NCI-H460 (cell line): ENCODE data around the gene TNNT1. TPM values are rescaled to one million over a fixed set of nuclear protein-coding genes. Genes with fewer than 3 reads are reported as not detected.

Experiments used
- DNase-seq: peaks from one replicate; pipeline ENCODE4 v3.0.0-alpha.2; 2016; ENCODE audit warnings: low read depth; ENCODE audit errors: extremely low read depth
- total RNA-seq: library from RNA; depleted of rRNA; stranded (reverse); fragments of >200 nt; shearing (Covaris generic); gene quantifications from 2 replicates; pipeline ENCODE4 v1.2.3, GENCODE V29; 2014

Gene TNNT1
- total RNA-seq, 1 experiment from 2014 or later: 18.6 TPM

DNA sequence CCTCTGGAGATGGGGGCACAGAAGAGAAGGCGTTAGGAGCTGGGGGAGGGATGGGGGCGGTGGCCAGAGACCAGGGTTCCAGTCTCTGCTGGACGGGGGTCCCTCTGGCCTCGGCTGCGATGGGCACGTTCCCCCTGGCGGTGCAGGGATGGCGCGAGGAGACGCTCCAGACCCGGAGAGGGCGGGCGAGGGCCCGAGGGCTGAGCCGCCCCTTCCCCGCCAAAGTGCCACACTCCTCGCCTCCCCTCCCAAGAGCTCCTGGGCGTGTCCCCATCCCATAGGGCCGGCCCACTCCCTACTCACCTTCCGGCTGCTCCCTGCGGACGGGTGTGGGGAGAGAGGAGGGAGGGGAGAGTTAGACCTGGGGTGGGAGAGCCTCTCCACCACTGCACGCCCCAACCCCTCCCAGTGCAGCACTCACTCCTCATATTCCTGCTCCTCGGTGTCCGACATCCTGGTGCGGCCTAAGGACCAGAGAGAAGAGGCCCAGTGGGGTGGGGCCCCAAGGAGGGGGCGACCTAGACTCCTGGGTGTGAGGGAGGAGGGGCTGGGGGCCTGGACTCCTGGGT is 2.2 kb downstream of the TNNT1 start:
- no peak for DNase-seq

DNA sequence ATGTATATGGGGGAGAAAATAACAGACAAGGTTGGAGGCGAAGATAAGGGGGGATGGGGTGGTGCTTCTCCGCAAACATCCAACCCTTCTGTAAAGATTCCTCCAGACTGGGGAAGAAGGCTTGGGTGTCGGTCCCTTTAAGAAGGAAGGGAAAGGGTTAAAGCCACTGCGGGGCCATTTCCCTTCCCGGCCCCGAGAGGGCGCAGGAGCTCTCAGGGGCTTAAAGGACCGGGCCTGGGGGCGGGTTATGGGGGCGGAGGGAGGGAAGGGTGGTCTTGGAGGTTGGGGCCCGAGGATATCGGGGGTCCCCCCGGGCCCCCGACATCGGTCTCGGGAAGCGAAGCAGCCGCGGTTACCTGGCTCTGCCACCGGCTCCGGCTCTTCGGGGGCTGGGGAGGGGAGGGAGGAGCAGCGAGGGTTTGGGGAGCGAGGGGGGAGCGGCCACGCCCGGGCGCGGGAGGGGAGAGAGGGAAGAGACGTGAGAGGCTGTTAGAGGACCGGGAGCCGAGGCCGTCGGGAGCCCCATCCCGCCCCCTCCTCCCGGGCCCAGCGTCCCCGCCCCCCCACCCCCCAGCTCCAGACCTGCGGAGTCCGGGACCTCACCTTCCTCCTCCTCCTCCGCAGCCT is 2.8 kb downstream of the TNNT1 start:
- DNase-seq: no peak

- DNase-seq: no peak
Measured at GRCh38 chr19:55145232-55145631, 3.8 kb downstream of the TNNT1 start.

DNA sequence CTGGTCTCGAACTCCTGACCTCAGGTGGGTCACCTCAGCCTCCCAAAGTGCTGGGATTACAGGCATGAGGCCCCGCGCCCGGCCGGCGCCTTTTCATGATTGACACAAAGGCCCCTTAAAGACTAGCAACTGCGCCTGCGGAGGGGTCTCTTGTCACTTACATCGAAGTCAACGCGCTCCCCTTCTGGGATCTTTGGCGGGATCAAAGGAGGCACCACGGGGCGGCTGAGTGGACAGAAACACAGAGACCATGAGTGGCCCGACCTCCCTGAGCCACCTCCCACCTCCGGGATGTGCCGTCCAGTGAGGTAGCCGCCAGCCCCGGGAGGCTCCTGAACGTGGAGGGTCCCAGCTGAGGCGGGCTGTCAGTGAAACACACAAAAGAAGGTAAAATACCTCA is 7.3 kb downstream of the TNNT1 start:
- DNase-seq: no peak

GRCh38 chr19:55137915-55138314 is 11.1 kb downstream of the TNNT1 start:
- no peak for DNase-seq

GRCh38 chr19:55136399-55137102 is 12.5 kb downstream of the TNNT1 start:
- no peak for DNase-seq

DNA sequence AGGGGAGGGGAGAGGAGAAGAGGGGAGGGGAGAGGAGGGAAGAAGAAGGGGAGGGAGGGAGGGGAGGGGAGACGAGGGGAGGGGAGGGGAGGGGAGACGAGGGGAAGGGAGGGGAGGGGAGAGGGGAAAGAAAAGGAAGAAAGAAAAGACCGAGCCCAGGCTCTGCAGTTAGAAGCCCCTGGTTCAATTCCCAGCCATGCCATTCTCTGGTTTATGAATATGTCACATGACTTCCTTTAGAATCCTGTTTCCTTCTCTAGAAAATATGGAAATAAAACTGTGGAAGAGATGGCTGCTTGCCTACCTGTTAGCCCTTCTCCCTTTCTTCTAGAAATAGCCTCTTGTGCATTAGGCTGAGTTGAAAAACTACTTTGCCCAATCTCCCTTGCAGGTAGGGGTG is 14.3 kb downstream of the TNNT1 start:
- DNase-seq: no peak

GRCh38 chr19:55133639-55134444 is 15.2 kb downstream of the TNNT1 start:
- no peak for DNase-seq

DNA sequence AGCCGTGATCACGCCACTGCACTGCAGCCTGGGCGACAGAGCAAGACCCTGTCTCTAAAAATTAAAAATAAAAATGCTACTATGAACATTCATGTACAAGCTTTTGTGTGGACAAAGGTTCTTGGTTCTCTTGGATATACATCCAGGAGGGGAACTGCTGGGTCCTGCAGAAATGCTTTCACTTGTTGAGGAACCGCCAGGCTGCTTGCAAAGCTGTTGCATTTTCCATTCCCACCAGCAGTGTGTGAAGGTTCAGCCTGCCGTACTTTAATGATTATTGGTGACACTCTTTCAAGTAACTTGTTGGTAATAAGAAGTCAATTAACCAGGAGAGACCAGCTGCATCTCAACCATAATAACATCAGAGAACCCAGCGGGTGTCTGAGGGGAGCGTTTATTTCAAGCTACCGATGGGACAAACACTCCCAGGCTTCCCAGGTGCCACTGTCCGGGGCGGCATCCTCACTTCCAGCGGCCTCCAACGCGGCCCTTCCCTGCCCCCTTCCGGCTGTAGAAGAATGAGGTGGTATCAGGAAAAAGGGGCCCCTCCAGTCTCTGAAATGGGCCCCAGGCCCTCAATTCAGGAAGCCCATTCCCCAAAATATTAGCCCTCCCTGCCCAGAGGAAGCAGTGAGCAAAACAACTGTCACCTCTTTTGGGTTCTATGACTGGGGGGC is 16.4 kb downstream of the TNNT1 start:
- DNase-seq: no peak

- DNase-seq: no peak
Measured at GRCh38 chr19:55131421-55131820, 17.6 kb downstream of the TNNT1 start.

DNA sequence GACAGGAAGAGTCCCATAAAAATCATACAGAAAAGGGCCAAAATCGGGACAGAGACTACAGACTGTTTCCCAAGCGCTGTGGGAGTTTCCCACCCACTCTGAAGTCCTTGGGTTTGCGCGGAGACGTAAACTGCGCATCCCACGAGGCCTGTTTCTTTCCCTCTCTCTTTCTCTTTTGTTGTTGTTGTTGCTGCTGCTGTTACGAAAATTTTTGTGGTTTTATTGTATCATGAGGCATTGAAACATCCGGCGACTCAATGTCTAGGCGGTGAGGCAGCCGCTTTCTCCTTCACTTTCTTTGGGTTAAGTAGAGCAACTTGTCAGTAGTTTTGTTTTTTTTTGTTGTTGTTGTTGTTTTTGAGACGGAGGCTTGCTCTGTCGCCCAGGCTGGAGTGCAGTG is 30.0 kb downstream of the TNNT1 start:
- no peak for DNase-seq

GRCh38 chr19:55118401-55118991 is 30.5 kb downstream of the TNNT1 start:
- DNase-seq: no peak

DNA sequence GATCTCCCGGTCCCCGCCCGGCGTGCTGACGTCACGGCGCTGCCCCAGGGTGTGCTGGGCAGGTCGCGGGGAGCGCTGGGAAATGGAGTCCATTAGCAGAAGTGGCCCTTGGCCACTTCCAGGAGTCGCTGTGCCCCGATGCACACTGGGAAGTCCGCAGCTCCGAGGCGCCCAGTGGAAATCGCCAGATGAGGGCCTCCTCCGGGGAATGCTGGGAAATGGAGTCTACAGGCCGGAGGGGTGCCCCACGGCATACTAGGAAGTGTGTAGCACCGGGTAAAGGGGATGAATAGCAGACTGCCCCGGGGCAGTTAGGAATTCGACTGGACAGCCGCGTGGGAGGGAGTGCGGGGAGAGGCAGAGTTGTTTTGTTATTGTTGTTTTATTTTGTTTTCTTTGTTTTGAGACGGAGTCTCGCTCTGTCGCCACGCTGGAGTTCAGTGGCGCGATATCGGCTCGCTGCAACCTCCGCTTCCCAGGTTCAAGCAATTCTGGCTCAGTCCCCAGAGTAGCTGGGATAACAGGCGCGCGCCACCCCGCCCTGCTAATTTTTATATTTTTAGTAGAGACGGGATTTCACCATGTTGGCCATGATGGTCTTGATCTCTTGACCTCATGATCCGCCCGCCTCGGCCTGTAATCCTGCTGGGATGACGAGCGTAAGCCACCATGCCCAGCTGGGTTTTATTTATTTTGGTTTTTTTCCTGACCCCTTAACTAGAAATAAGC is 31.2 kb downstream of the TNNT1 start:
- peak; percentile 97 for DNase-seq

- no peak for DNase-seq
Measured at GRCh38 chr19:55116859-55117662, 31.9 kb downstream of the TNNT1 start, which contains the start of gene PPP1R12C. Gene PPP1R12C (minus strand): TSS chr19:55117637. CDS start chr19:55117543, 94 bp downstream.

DNA sequence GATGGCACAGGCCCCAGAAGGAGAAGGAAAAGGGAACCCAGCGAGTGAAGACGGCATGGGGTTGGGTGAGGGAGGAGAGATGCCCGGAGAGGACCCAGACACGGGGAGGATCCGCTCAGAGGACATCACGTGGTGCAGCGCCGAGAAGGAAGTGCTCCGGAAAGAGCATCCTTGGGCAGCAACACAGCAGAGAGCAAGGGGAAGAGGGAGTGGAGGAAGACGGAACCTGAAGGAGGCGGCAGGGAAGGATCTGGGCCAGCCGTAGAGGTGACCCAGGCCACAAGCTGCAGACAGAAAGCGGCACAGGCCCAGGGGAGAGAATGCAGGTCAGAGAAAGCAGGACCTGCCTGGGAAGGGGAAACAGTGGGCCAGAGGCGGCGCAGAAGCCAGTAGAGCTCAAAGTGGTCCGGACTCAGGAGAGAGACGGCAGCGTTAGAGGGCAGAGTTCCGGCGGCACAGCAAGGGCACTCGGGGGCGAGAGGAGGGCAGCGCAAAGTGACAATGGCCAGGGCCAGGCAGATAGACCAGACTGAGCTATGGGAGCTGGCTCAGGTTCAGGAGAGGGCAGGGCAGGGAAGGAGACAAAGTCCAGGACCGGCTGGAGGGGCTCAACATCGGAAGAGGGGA is 32.7 kb downstream of the TNNT1 start:
- DNase-seq: no peak

DNA sequence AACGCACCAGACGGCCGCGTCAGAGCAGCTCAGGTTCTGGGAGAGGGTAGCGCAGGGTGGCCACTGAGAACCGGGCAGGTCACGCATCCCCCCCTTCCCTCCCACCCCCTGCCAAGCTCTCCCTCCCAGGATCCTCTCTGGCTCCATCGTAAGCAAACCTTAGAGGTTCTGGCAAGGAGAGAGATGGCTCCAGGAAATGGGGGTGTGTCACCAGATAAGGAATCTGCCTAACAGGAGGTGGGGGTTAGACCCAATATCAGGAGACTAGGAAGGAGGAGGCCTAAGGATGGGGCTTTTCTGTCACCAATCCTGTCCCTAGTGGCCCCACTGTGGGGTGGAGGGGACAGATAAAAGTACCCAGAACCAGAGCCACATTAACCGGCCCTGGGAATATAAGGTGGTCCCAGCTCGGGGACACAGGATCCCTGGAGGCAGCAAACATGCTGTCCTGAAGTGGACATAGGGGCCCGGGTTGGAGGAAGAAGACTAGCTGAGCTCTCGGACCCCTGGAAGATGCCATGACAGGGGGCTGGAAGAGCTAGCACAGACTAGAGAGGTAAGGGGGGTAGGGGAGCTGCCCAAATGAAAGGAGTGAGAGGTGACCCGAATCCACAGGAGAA is 33.5 kb downstream of the TNNT1 start:
- no peak for DNase-seq

GRCh38 chr19:55114566-55115145 is 34.4 kb downstream of the TNNT1 start:
- DNase-seq: no peak
